NCI-H1694 (cell line): ENCODE measurements around the gene ENO3.

Source experiments
- DNase-seq: peaks from one replicate; lab custom pipeline; 2025; lab: John Stamatoyannopoulos, UW

The ENO3 gene

GRCh38 chr17:4973256-4974114 lies 22.6 kb downstream of the ENO3 start:
- no peak for DNase-seq

DNA sequence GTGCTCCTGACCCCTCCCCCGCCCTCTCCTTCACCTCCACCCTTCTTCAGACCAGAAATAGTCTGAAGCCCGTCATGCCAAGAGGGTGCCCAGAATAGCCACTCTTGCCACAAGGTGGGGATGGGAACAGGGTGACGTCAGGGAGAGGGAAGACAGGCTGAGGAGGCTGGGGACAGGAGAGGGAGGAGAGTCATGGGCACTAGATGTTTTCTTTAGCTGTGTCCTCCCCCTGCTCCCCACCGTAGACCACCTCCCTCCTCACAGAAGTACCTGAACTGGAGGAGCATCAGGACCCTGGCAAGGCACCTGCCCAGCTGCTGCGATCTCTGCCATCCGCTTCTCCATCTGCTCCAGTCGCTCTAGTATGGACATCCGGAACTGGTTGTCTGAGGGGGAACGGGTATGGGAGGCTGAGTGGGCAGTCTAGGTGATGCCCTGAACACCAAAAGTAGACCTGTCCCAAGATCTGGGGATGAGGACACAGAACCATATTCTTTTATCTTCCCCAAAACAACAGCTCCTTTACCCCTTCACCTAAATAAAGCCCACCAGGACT lies 23.3 kb downstream of the ENO3 start:
- DNase-seq = no peak

DNA sequence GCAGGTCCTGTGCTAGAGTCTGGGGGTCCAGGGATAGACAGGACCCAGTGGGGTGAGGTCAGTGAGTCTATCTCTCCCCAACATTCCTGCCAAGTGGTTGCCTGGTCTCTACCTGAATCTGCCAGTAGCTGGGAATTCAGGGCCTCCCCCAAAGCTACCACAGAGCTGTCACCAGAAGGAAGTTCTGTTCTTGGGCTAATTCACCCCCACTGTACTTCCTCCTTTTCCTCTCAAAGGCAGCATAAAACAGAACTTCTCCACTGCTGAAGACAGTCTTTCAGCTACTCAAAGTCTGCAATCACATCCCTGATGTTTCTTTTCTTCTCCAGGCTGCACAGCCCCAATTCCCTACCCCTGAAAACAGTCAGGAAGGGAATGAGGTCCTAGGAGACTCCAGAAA lies 27.8 kb downstream of the ENO3 start:
- DNase-seq = no peak

DNA sequence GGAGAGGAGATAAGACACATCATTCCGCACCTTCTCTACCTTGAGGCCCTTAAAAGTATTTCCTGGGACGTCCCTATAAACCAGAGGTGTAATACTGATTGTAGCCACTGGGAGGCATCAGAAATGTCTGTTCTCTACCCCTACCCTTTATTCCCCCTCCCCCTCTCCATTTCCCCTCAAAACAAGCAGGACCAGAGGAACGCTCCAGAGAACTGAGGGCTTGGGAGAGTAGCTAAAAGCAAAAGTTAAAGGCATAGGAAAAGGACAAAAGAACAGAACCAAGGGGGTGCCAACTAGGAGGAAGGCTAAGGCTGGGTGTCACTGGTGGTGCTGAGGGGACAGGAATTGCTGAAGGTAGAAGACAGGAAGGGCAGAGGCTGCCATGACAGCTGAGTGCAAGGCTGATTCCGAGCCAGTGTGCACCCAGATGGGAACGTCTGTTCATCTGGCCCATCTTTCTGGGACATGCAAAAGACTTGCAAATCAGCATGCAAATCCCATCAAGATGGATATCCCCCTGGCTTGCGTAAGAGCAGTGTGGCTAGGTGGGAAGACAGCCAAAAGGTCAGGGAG lies 29.8 kb downstream of the ENO3 start:
- peak; percentile 91 for DNase-seq

DNA sequence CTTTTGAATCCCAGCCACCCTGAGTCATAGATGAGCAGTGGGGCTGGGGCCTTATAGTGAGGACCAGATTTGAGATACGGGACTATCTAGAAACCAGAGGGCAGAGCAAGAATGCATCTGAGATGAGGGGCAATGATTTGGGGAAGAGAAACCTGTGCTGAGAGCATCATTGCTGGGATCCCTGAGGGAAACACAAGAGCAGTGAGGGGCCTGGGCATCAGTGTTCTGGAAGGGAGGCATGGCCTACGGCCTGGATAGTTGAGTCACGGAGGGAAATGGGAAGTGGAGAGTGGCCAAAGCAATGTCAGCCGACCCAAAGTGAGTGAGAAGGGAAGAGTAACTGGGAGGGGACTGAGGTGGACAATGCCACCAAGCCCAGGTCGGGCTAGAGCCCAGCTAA lies 31.4 kb downstream of the ENO3 start:
- no peak for DNase-seq

DNA sequence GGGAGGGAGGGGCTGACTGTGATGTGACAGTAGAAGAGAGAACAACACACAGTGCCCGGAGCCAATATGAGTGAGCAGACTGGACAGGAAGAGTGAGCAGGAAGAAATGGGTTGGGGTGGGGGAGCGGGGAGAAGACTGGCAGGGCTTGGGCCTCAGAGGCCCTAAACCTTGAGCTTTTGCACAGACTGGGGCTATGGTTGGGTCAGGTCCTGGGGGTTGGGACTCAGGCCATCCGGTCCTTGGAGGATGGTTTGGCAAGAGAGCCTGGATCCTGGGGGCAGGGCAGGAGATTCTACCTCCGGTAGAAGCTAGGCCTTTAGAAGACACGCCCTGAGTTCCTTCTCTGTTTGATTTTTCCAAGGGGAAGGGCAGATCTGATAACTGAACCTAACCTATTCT lies 35.5 kb downstream of the ENO3 start:
- no peak for DNase-seq

DNA sequence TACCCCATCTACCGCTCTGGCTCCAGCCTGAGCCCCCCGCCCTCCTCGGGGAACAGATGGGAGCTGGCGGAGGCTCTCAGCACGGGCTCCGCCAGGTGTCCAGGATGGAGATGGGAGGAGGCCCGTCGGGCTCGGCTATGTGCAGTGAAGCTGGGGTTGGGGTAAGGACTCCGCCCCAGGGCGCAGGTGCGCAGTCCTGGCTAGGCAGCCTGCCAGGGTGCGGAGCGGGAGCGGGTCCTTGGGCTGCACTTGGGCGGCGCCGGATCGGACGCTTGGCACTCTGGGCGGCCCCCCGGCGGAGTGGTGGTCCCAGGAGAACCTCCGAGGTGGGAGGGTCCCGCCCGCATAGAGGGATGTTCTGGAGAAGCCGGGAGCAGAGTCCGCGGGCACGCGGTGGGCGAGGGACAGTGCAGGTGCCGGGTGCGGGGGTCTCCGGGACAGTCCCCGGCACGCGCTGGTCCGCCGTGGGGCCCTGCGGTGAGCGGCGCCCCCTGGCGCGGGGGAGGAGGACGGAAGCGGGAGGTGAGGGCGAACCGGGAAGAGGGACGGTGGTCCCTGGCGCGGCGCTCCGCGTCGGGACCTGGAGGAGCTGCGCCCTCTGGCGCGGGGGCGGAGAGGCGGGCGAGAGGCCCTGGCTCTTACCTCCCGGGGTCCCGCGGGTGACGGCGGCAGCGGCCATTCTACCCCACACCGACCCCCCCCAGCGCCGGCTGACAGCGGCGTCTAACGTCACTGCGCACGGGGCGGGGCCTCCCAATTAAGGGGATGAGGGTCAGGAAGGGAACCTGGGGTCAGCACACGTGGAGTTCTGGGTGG lies 36.2 kb downstream of the ENO3 start, which contains the start of gene CAMTA2:
Gene CAMTA2, minus strand, starts transcription at position 725 of the 816 bp plus-strand sequence. CDS start 1,453 bp downstream, outside the sequence.
- DNase-seq = peak; percentile 48

GRCh38 chr17:4987767-4988567 lies 37.0 kb downstream of the ENO3 start:
- DNase-seq = no peak

GRCh38 chr17:4994081-4994595 lies 43.2 kb downstream of the ENO3 start:
- no peak for DNase-seq

DNA sequence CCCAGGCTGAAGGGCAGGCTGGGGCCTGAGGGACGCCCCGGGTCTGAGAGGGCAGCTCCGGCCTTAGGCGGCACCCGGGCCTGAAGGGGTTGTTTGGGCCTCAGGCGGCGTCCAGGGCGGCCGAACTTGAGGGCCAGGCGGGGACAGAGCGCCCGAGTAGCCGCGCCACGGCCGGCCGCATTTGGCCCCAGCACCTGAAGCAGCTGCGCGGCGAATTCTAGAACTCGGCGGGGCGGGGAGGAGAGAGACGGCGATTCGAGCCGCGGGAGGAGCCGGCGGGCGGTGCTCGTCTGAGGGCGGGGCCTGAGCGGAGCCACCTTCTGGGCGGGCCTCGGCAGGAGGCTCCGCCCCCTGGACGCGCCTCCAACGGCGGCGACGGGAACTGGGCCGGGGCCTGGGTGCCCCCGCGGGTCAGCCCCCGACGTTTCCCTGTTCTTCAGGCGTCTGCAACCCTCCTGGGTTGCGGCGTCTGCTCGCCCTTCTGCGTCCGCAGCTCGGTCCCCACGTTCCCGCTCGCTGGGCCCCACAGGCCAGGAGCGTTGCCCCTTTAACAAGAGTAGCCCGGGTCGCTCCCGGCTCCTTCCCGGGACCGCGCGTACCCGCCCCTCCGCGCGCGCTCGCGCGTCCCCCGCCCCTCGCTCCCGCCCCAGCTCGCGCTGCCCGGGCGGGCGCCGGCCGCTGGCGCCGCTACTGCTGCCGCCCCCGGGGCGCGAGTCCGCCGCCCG lies 46.5 kb downstream of the ENO3 start, which contains the start of the genes INCA1 and KIF1C:
Gene INCA1, minus strand, starts transcription at position 221 of the 725 bp plus-strand sequence. CDS start 3,085 bp downstream, outside the sequence.
Gene KIF1C, plus strand, starts transcription at position 649 of the 725 bp plus-strand sequence. CDS start 2,297 bp downstream, outside the sequence.
- peak; percentile 71 for DNase-seq

DNA sequence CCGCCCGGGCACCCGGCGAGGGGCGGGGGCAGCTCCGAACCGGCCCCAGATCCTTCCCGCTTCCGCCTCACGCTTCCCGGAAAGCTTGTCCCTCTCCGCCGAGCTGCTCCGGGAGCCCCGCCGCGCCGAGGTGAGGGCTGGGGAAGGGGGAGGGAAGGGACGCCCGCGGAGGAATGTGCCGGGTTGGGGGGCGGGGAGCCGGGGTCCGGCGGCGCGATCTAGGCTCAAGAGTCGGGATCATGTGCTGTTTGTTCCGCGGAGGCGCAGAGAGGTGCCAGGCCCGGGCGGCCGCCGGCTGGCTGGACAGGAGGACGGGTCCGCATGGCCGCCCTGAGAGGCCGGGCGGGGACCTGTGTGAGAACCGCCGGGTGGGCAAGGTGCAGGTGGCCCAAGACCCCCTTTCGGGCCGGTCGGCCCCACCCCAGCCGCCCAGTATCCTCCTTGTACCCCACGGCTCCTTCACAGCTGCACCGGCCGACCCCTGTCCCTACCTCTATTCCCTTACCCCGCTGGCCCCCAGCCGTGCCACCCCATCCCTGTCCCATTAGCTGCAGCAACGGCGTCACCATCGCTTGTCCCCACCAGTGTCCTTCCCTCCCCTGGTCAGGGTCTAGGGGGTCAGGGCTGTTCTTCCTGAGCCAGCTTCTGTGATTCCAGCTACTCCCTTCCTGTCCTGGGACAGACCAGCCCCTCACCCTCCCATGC lies 47.3 kb downstream of the ENO3 start:
- no peak for DNase-seq

GRCh38 chr17:4998732-4999429 lies 48.0 kb downstream of the ENO3 start:
- DNase-seq = no peak

DNA sequence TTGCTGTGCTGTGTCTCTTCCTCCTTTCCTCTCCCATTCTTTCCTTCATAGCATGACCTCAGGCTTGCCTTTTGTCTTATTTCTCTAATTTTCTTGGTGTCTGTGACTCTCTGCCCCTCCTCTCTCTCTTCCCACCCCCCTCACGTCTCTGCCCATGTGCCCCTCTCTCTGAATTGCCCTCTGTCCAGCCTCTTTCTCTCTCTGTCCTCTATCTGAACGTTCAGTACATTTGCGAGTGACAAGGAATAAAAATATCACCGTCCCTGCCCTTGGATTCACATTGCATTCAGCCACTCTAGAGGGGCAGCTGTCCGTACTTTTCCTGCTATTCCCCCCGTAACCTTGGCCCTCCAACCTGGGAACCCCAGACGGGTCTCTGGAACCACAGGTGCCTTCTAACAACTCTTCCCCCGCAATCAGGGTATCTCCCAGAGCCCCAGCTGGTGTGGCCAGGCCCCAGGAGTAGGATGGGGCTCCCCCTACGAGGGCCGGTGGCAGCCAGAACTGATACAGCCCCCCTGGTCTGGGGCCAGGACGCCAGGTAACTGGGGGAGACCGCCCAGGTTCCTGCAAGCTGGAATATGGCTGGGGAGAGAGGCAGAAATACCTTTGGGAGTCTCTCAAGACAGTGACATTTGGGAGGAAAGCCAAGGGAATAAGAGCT lies 48.6 kb downstream of the ENO3 start:
- no peak for DNase-seq

DNA sequence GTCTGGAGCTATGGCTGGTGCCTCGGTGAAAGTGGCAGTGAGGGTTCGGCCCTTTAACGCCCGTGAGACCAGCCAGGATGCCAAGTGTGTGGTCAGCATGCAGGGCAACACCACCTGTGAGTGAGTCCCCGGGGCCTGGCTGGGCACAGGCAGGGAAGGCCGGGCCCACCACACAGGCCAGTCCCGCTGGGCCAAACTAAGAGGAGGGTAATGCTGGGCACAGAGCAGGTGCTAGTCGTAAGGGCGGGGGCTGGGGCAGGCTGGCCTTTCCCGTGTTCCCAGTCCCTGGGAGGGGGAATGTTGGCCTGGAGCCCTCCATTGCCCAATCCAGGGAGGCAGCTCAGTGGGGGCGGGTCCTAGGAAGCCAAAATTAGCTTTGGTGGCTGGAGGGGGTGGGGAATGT lies 49.3 kb downstream of the ENO3 start:
- DNase-seq = no peak

- DNase-seq = no peak
Measured at GRCh38 chr17:5002121-5002788, 51.3 kb downstream of the ENO3 start.

- no peak for DNase-seq
Measured at GRCh38 chr17:5003214-5003867, 52.4 kb downstream of the ENO3 start.
